Astrocyte (in vitro differentiated cells and primary cell): ENCODE data around the gene IGSF3. TPM values are rescaled to one million over a fixed set of nuclear protein-coding genes. Genes with fewer than 3 reads are reported as not detected.

Experiments
- DNase-seq: peaks from one replicate; pipeline ENCODE4 v3.0.0-alpha.2; 2010; ENCODE audit warnings: low read depth
- FAIRE-seq: peaks from 2 replicates; lab custom pipeline; 2011; peaks lifted over from hg19 to GRCh38; lab: Jason Lieb, UNC
- H2AFZ ChIP-seq: 2 replicates; pipeline ENCODE4 v1.6.0; 2012; ENCODE audit warnings: low read depth, low read length, inconsistent platforms
- H3K27ac ChIP-seq: 2 replicates; pipeline ENCODE4 v1.5.1; 2011; ENCODE audit warnings: low read depth, low read length, inconsistent platforms
- H3K27me3 ChIP-seq: 2 replicates; pipeline ENCODE4 v1.6.0; 2011; ENCODE audit warnings: low read length, inconsistent platforms; ENCODE audit not compliant: insufficient read depth
- H3K36me3 ChIP-seq: 2 replicates; pipeline ENCODE4 v1.5.1; 2011; ENCODE audit warnings: low read length, inconsistent platforms; ENCODE audit not compliant: insufficient read depth
- H3K4me1 ChIP-seq: 2 replicates; pipeline ENCODE4 v1.5.1; 2011; ENCODE audit warnings: low read length, inconsistent platforms; ENCODE audit not compliant: insufficient read depth
- H3K4me2 ChIP-seq: 2 replicates; pipeline ENCODE4 v1.6.0; 2012; ENCODE audit warnings: low read length, inconsistent platforms
- H3K4me3 ChIP-seq: 2 replicates; pipeline ENCODE4 v1.5.1; 2011; ENCODE audit warnings: low read depth, mild to moderate bottlenecking, low read length, inconsistent platforms; ENCODE audit not compliant: insufficient read depth
- H3K79me2 ChIP-seq: 2 replicates; pipeline ENCODE4 v1.6.0; 2012; ENCODE audit warnings: mild to moderate bottlenecking, low read length, inconsistent platforms; ENCODE audit not compliant: insufficient read depth
- H3K9ac ChIP-seq: 2 replicates; pipeline ENCODE4 v1.6.0; 2012; ENCODE audit warnings: mild to moderate bottlenecking, low read length, inconsistent platforms
- H3K9me3 ChIP-seq: 2 replicates; pipeline ENCODE4 v1.5.1; 2012; ENCODE audit warnings: low read depth, mild to moderate bottlenecking, low read length, inconsistent platforms; ENCODE audit not compliant: insufficient read depth
- H4K20me1 ChIP-seq: 2 replicates; pipeline ENCODE4 v1.6.0; 2012; ENCODE audit warnings: low read length, inconsistent platforms; ENCODE audit not compliant: insufficient read depth
- H3K27ac Mint-ChIP-seq: one replicate; pipeline ENCODE4 v1.8.0; 2021; ENCODE audit warnings: mild to moderate bottlenecking, mixed read lengths; ENCODE audit not compliant: unreplicated experiment
- H3K27me3 Mint-ChIP-seq: one replicate; pipeline ENCODE4 v1.8.0; 2021; ENCODE audit warnings: low read depth, mixed read lengths; ENCODE audit not compliant: unreplicated experiment
- H3K36me3 Mint-ChIP-seq: one replicate; pipeline ENCODE4 v1.8.0; 2021; ENCODE audit warnings: low read depth, mixed read lengths; ENCODE audit not compliant: unreplicated experiment
- H3K4me1 Mint-ChIP-seq: one replicate; pipeline ENCODE4 v1.8.0; 2021; ENCODE audit warnings: low read depth, mixed read lengths; ENCODE audit not compliant: unreplicated experiment
- H3K4me3 Mint-ChIP-seq: one replicate; pipeline ENCODE4 v1.8.0; 2021; ENCODE audit warnings: mild to moderate bottlenecking, moderate library complexity, mixed read lengths; ENCODE audit not compliant: unreplicated experiment
- H3K9me3 Mint-ChIP-seq: one replicate; pipeline ENCODE4 v1.8.0; 2021; ENCODE audit warnings: mild to moderate bottlenecking, mixed read lengths; ENCODE audit not compliant: unreplicated experiment
- EZH2 ChIP-seq: IDR thresholded peaks from 2 replicates; pipeline ENCODE4 v1.6.1; 2012; ENCODE audit warnings: mild to moderate bottlenecking, low read length, inconsistent platforms; ENCODE audit not compliant: insufficient read depth
- total RNA-seq: library from RNA; stranded (reverse); gene quantifications from 2 replicates; pipeline ENCODE4 v1.2.1, GENCODE V29; 2021
- TF ChIP-seq, protein P1 (sequence below): IDR thresholded peaks from 2 replicates; pipeline ENCODE4 v1.5.1; 2011; ENCODE audit warnings: low read depth, mild to moderate bottlenecking, inconsistent platforms, low read length, moderate library complexity; ENCODE audit not compliant: insufficient read depth

The IGSF3 gene
- total RNA-seq, 1 donor from 2014 or later, result 11.7 TPM

DNA sequence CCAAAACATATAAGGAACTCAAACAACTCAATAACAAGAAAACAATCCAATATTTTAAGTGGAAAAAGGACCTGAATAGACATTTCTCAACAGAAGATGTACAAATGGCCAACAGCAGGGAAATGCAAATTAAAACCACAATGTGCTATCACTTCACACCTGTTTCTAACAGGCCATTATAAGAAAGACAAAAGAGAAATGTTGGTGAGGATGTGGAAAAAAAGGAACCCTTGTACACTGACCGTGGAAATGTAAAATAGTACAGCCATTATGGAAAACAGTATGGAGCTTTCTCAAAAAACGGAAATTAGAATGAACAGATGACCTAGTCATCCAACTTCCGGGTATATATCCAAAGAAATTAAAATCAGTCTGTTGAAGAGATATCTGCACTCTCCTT is 48.9 kb upstream of the IGSF3 start:
- no peaks in the 10 kb centered on the region for H3K79me2 ChIP-seq
- TF ChIP-seq, protein P1, sequence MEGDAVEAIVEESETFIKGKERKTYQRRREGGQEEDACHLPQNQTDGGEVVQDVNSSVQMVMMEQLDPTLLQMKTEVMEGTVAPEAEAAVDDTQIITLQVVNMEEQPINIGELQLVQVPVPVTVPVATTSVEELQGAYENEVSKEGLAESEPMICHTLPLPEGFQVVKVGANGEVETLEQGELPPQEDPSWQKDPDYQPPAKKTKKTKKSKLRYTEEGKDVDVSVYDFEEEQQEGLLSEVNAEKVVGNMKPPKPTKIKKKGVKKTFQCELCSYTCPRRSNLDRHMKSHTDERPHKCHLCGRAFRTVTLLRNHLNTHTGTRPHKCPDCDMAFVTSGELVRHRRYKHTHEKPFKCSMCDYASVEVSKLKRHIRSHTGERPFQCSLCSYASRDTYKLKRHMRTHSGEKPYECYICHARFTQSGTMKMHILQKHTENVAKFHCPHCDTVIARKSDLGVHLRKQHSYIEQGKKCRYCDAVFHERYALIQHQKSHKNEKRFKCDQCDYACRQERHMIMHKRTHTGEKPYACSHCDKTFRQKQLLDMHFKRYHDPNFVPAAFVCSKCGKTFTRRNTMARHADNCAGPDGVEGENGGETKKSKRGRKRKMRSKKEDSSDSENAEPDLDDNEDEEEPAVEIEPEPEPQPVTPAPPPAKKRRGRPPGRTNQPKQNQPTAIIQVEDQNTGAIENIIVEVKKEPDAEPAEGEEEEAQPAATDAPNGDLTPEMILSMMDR, result no peak
- TF ChIP-seq EZH2, result no peak
- peaks cover 5% of the 10 kb centered on the region for H3K4me1 Mint-ChIP-seq
- DNase-seq (no peak), FAIRE-seq (no peak)
- no peak overlapping the region for H3K9ac ChIP-seq
- H3K27ac Mint-ChIP-seq, result no peak overlapping the region
- H3K9me3 Mint-ChIP-seq, result peaks cover 2% of the 10 kb centered on the region
- H3K27ac ChIP-seq, result no peak overlapping the region
- H3K4me2 ChIP-seq, result no peak overlapping the region
- H4K20me1 ChIP-seq, result no peaks in the 10 kb centered on the region
- no peaks in the 10 kb centered on the region for H3K27me3 Mint-ChIP-seq
- H3K4me3 Mint-ChIP-seq, result no peak overlapping the region
- no peaks in the 10 kb centered on the region for H3K36me3 ChIP-seq
- H3K27me3 ChIP-seq, result no peaks in the 10 kb centered on the region
- no peak overlapping the region for H3K4me3 ChIP-seq
- no peaks in the 10 kb centered on the region for H3K9me3 ChIP-seq
- no peaks in the 10 kb centered on the region for H3K4me1 ChIP-seq
- no peaks in the 10 kb centered on the region for H3K36me3 Mint-ChIP-seq
- no peak overlapping the region for H2AFZ ChIP-seq

DNA sequence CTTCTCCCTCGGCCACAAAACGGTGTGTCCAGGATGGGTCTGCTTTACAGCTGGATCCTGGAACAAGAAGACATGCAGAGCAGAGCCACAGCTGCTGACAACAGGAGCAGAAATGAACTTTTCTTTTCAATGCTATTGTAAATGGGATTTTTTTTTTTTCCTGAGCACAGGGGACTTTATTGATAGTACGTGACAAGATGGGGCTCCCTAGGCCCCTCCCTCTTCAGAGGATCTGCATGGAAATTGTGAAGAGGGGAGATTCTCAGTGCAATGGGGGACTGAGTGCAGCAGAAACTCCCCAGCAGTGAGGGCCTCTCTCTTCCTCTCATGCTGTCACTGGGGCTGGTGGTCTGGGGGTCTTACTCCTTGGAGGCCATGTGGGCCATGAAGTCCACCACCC is 45.9 kb upstream of the IGSF3 start:
- no peak for FAIRE-seq
- Histone ChIP-seq H3K27me3 (peaks cover 6% of the 10 kb centered on the region), H3K79me2 (no peaks in the 10 kb centered on the region), H3K4me3 (no peak overlapping the region), H3K4me1 (no peaks in the 10 kb centered on the region), H4K20me1 (no peaks in the 10 kb centered on the region), H3K9me3 (no peaks in the 10 kb centered on the region), H3K27ac (no peak overlapping the region), H3K4me2 (no peak overlapping the region), H2AFZ (no peak overlapping the region), H3K36me3 (no peaks in the 10 kb centered on the region), H3K9ac (no peak overlapping the region)
- Mint-ChIP-seq H3K4me3 (no peak overlapping the region), H3K27ac (no peak overlapping the region), H3K36me3 (no peaks in the 10 kb centered on the region), H3K27me3 (peaks cover 7% of the 10 kb centered on the region), H3K9me3 (peaks cover 2% of the 10 kb centered on the region), H3K4me1 (peaks cover 13% of the 10 kb centered on the region)
- no peak for DNase-seq
- TF ChIP-seq, protein P1, result no peak
- TF ChIP-seq EZH2, result no peak

DNA sequence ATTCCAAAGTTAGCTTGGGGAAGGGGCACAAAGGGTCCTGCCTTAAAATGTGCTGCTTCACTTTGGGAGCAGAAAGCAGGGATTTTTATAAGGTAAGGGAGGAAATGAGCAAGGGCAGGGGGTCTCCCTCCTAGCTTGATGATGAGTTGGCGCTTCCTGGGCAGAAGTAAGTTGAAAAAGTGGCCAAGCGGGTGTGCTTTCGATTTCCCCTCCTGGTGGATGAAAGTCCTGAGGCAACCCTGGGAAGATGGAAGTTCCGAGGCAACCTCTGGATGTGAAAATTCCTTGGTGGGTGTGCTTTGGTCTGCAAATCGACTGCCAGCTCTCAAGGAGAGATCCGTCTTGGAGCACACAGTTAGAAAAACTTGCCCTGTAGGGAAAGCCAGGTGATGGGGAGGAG is 45.0 kb upstream of the IGSF3 start:
- Mint-ChIP-seq H3K27me3 (peaks cover 17% of the 10 kb centered on the region), H3K27ac (no peak overlapping the region), H3K4me1 (peaks cover 13% of the 10 kb centered on the region), H3K36me3 (no peaks in the 10 kb centered on the region), H3K9me3 (peaks cover 2% of the 10 kb centered on the region), H3K4me3 (no peak overlapping the region)
- no peaks in the 10 kb centered on the region for H3K79me2 ChIP-seq
- H3K4me3 ChIP-seq, result no peak overlapping the region
- peak overlapping the region; percentile 16 for H3K4me2 ChIP-seq
- peaks cover 10% of the 10 kb centered on the region for H3K27me3 ChIP-seq
- H3K4me1 ChIP-seq, result no peaks in the 10 kb centered on the region
- no peak overlapping the region for H3K27ac ChIP-seq
- DNase-seq (no peak), FAIRE-seq (no peak)
- no peaks in the 10 kb centered on the region for H3K9me3 ChIP-seq
- TF ChIP-seq EZH2, result no peak
- TF ChIP-seq, protein P1, result no peak
- no peak overlapping the region for H2AFZ ChIP-seq
- H4K20me1 ChIP-seq, result no peaks in the 10 kb centered on the region
- H3K9ac ChIP-seq, result no peak overlapping the region
- H3K36me3 ChIP-seq, result no peaks in the 10 kb centered on the region
